Smooth muscle cell (in vitro differentiated cells): ENCODE results near the gene DNMT3B. TPM values are rescaled to one million over a fixed set of nuclear protein-coding genes. Genes with fewer than 3 reads are reported as not detected.

Experiments
- DNase-seq: peaks from one replicate; lab custom pipeline; 2025; ENCODE audit not compliant: unreplicated experiment; lab: John Stamatoyannopoulos, UW
- H2AFZ ChIP-seq: fragments of 200-600 bp; sonication (generic); 2 replicates; pipeline ENCODE4 v1.6.0; 2016; ENCODE audit warnings: antibody characterized with exemption, low read depth, mild to moderate bottlenecking
- H3F3A ChIP-seq: fragments of 200-600 bp; sonication (generic); 2 replicates; pipeline ENCODE4 v1.6.0; 2017; ENCODE audit warnings: antibody characterized with exemption, low read depth
- H3K27ac ChIP-seq: fragments of 200-600 bp; sonication (generic); 2 replicates; pipeline ENCODE4 v1.5.1; 2016; ENCODE audit warnings: low read depth, mild to moderate bottlenecking
- H3K27me3 ChIP-seq: fragments of 200-600 bp; sonication (generic); 2 replicates; pipeline ENCODE4 v1.6.1; 2016; ENCODE audit warnings: low read depth, mild to moderate bottlenecking
- H3K36me3 ChIP-seq: fragments of 200-600 bp; sonication (generic); 2 replicates; pipeline ENCODE4 v1.5.1; 2016; ENCODE audit warnings: low read depth
- H3K4me1 ChIP-seq: fragments of 200-600 bp; sonication (generic); 2 replicates; pipeline ENCODE4 v1.5.1; 2016; ENCODE audit warnings: low read depth
- H3K4me2 ChIP-seq: fragments of 200-600 bp; sonication (generic); 2 replicates; pipeline ENCODE4 v1.6.0; 2016; ENCODE audit warnings: mild to moderate bottlenecking
- H3K4me3 ChIP-seq: fragments of 200-600 bp; sonication (generic); 2 replicates; pipeline ENCODE4 v1.5.1; 2016; ENCODE audit warnings: mild to moderate bottlenecking
- H3K79me2 ChIP-seq: fragments of 200-600 bp; sonication (generic); 2 replicates; pipeline ENCODE4 v1.6.0; 2016; ENCODE audit warnings: low read depth, mild to moderate bottlenecking
- H3K9ac ChIP-seq: fragments of 200-600 bp; sonication (generic); 2 replicates; pipeline ENCODE4 v1.6.0; 2016; ENCODE audit warnings: low read depth
- H3K9me3 ChIP-seq: fragments of 200-600 bp; sonication (generic); replicated peaks from 2 replicates; pipeline ENCODE4 v1.5.1; 2016; ENCODE audit warnings: low read depth
- H4K20me1 ChIP-seq: fragments of 200-600 bp; sonication (generic); 2 replicates; pipeline ENCODE4 v1.6.0; 2016; ENCODE audit warnings: low read depth
- WGBS: methylation state at CpG from one replicate; pipeline ENCODE4 v1.1.7; 2016; ENCODE audit warnings: low lambda C conversion rate; 5-methylcytosine and 5-hydroxymethylcytosine counted together
- polyA plus RNA-seq: library from polyadenylated mRNA; unstranded; fragments of >200 nt; fragmentation: Nextera tagmentation; extraction: Ambion mirVana; gene quantifications from 2 replicates; pipeline ENCODE4 v1.2.1, GENCODE V29; 2016
- total RNA-seq: library from RNA; depleted of rRNA; stranded (reverse); fragments of >200 nt; gene quantifications from 2 replicates; pipeline ENCODE4 v1.2.3, GENCODE V29; 2014
- TF ChIP-seq, protein P1 (sequence below): fragments of 200-600 bp; sonication (generic); IDR thresholded peaks from 2 replicates; pipeline ENCODE4 v1.5.1; 2017; ENCODE audit warnings: borderline replicate concordance, mild to moderate bottlenecking, antibody characterized with exemption; ENCODE audit not compliant: insufficient read depth, poor library complexity, severe bottlenecking

Gene DNMT3B
- total and polyA plus RNA-seq, 2 experiments from 2014 or later = 0.79 to 2.9 TPM

DNA sequence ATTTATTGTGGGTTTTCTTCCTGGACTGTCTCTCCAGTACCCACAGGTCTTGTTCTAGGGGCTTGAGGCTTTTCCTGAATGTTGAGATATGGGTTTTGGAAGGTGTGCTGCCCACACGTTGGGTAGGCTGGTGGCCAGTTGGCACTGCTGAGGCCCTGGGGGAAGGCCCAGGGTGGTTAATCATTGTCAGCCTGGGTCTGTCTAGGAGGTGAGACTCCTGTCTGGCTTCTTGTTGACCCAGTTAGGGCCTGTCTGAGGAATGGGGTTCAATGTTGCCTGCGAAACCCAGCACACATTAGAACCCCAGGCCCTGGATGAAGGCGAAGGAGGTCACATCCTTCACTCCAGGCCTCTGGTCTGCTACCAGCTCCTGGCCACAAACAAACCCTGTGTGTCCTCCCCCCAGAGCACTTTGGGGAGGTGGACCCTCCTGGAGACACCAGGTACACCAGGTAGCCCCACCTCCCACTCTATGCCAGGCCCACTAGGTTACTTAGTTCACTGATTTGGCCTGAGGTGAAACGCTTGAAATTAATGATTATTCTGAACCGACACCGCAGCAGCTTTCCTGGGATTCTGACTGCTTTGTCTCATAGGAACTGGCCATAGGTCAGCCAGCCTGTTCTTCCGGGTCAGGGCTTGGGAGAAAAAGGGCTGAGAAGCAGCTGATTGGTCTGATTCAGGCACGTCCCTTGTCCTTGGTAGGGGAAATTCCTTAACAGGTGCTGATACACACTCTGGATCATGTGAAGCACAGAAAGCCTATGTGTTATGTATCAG lies 15.2 kb downstream of the DNMT3B start:
- Histone ChIP-seq H3K4me1 (peaks cover 17% of the 10 kb centered on the region), H3K4me2 (no peak overlapping the region), H3K9ac (no peak overlapping the region), H4K20me1 (no peaks in the 10 kb centered on the region), H3K27me3 (no peaks in the 10 kb centered on the region), H3K79me2 (peaks cover 3% of the 10 kb centered on the region), H2AFZ (no peak overlapping the region), H3F3A (no peaks in the 10 kb centered on the region), H3K27ac (no peak overlapping the region), H3K36me3 (no peaks in the 10 kb centered on the region), H3K9me3 (no peaks in the 10 kb centered on the region), H3K4me3 (no peak overlapping the region)
- no peak for DNase-seq
- WGBS = 95% methylated on average over 8 of the region's 8 CpGs
- TF ChIP-seq, protein P1, sequence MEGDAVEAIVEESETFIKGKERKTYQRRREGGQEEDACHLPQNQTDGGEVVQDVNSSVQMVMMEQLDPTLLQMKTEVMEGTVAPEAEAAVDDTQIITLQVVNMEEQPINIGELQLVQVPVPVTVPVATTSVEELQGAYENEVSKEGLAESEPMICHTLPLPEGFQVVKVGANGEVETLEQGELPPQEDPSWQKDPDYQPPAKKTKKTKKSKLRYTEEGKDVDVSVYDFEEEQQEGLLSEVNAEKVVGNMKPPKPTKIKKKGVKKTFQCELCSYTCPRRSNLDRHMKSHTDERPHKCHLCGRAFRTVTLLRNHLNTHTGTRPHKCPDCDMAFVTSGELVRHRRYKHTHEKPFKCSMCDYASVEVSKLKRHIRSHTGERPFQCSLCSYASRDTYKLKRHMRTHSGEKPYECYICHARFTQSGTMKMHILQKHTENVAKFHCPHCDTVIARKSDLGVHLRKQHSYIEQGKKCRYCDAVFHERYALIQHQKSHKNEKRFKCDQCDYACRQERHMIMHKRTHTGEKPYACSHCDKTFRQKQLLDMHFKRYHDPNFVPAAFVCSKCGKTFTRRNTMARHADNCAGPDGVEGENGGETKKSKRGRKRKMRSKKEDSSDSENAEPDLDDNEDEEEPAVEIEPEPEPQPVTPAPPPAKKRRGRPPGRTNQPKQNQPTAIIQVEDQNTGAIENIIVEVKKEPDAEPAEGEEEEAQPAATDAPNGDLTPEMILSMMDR = no peak

DNA sequence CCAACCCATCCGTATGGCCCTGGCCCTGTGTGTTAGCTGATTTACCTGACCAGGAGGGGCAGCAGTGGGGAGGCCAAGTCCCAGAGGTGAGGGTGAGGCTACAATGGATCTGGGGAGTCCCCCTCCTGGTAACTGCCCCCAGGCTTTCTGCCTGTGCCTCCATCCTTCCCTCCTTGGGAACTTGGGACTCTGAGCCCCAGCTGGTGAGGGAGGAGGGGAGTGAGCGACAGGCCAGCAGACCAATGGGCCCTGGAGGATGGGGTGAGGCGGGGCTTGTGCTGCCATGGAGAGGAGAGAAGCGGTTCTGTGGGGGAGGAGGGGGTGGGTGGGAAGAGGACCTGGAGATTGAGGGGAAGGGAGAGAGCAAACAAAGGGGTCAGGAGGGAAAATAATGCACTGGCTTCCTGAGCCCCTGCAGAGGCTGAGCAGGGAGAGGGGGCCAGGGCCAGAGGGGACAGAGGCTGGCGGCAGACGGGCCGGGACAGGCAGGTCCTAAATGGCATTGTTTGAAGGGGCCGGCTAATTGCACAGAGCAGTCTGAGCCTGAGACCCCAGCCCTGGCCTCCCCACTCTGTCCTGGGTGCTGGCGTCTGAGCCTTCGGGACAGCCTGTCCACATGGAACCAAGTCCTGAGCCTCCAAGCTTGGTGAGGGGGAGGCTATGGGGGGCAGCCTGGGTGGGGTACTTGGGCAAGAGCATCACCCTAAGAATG lies 17.5 kb downstream of the DNMT3B start:
- no peak overlapping the region for H3K9ac ChIP-seq
- no peak overlapping the region for H3K4me2 ChIP-seq
- H4K20me1 ChIP-seq = no peaks in the 10 kb centered on the region
- H3F3A ChIP-seq = no peaks in the 10 kb centered on the region
- no peak for DNase-seq
- H3K27me3 ChIP-seq = no peaks in the 10 kb centered on the region
- H3K36me3 ChIP-seq = no peaks in the 10 kb centered on the region
- no peak overlapping the region for H3K27ac ChIP-seq
- no peak overlapping the region for H2AFZ ChIP-seq
- WGBS = 93% methylated on average over 9 of the region's 10 CpGs
- no peaks in the 10 kb centered on the region for H3K79me2 ChIP-seq
- H3K4me3 ChIP-seq = no peak overlapping the region
- TF ChIP-seq, protein P1 = no peak
- no peaks in the 10 kb centered on the region for H3K9me3 ChIP-seq
- H3K4me1 ChIP-seq = peaks cover 17% of the 10 kb centered on the region

DNA sequence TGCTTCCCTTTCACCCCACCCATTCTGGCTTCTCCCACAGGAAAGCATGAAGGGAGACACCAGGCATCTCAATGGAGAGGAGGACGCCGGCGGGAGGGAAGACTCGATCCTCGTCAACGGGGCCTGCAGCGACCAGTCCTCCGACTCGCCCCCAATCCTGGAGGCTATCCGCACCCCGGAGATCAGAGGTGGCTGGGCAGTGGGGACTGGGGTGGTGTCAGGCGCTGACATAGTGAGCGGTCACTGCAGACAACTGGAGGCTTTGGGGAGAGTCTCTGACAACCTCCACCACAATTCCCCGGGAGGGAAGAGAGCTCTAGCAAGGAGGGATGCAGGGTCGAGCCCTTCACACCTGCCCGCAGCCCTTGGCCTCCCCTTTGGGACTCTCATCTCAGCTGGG lies 18.1 kb downstream of the DNMT3B start:
- Histone ChIP-seq H2AFZ (no peak overlapping the region), H3K4me3 (no peak overlapping the region), H3K36me3 (no peaks in the 10 kb centered on the region), H3K4me2 (no peak overlapping the region), H3K79me2 (no peaks in the 10 kb centered on the region), H3K9me3 (no peaks in the 10 kb centered on the region), H3K9ac (no peak overlapping the region), H4K20me1 (no peaks in the 10 kb centered on the region), H3K4me1 (peaks cover 17% of the 10 kb centered on the region), H3K27ac (no peak overlapping the region), H3F3A (no peaks in the 10 kb centered on the region), H3K27me3 (no peaks in the 10 kb centered on the region)
- DNase-seq = no peak
- TF ChIP-seq, protein P1 = no peak
- 97% methylated on average over 16 of the region's 16 CpGs for WGBS
